ENCODE data around the gene ALOX5.

DNA sequence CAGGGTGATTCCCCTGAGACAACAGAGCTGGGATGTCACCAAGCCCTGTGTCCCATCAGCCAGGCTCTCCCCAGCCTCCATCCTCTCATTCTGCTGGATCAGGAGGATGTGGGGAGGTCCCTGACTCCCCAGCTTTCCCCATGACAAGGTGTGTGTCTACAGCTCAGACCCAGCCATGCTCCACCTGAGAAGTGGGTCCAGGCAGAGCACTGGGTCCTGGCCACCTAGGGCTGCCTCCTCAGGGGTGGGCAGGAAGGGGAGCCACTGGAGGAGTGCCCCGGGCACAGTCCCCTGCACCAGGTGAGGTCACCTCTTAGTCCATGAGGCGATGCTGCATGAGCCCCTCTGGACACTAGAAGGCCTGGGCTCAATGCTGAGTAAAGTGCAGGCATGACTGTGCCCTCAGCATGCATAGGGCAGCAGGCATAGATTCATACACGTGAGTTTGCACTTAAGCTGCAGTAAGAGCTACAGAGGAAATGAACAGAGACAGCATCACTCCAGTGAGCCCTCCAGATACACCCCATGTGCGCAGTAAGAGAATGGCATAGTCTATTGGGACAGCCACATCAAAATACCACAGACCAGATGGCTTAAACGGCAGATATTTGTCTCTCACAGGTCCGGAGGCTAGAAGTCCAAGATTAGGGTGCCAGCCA lies 48.3 kb downstream of the ALOX5 start:
- TF ChIP-seq POLR2AphosphoS5 (IDR thresholded peaks at IDR 0.05) = no peak
- TF ChIP-seq, protein P1, sequence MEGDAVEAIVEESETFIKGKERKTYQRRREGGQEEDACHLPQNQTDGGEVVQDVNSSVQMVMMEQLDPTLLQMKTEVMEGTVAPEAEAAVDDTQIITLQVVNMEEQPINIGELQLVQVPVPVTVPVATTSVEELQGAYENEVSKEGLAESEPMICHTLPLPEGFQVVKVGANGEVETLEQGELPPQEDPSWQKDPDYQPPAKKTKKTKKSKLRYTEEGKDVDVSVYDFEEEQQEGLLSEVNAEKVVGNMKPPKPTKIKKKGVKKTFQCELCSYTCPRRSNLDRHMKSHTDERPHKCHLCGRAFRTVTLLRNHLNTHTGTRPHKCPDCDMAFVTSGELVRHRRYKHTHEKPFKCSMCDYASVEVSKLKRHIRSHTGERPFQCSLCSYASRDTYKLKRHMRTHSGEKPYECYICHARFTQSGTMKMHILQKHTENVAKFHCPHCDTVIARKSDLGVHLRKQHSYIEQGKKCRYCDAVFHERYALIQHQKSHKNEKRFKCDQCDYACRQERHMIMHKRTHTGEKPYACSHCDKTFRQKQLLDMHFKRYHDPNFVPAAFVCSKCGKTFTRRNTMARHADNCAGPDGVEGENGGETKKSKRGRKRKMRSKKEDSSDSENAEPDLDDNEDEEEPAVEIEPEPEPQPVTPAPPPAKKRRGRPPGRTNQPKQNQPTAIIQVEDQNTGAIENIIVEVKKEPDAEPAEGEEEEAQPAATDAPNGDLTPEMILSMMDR (IDR thresholded peaks at IDR 0.05) = no peak
